HEK293 (cell line): Measurements from ENCODE around the gene HRH2.
"Not testable (repeated sequence)": the region's sequence is repeated elsewhere in the genome, so short reads cannot be mapped to it uniquely, and the experiment has no call there.

Experiments
- CTCF ChIP-seq: fragments of 450-650 bp; formaldehyde crosslinking; IDR thresholded peaks from 2 replicates; pipeline ENCODE4 v1.5.1; 2016; ENCODE audit warnings: missing biosample characterization, missing genetic modification characterization
- IKZF3 ChIP-seq: fragments of 450-650 bp; IDR thresholded peaks from 2 replicates; pipeline ENCODE4 v1.5.0; 2018; ENCODE audit warnings: missing biosample characterization, mild to moderate bottlenecking, missing genetic modification characterization, moderate library complexity
- KLF9 ChIP-seq: fragments of 450-650 bp; formaldehyde crosslinking; IDR thresholded peaks from 2 replicates; pipeline ENCODE4 v1.5.1; 2016; ENCODE audit warnings: missing biosample characterization, missing genetic modification characterization, low read depth
- MEIS1 ChIP-seq: sonication (generic); formaldehyde crosslinking; IDR thresholded peaks from 2 replicates; pipeline ENCODE4 v1.8.1; 2022; ENCODE audit warnings: missing genetic modification reagents, mild to moderate bottlenecking, borderline replicate concordance
- PATZ1 ChIP-seq: fragments of 450-650 bp; formaldehyde crosslinking; IDR thresholded peaks from 2 replicates; pipeline ENCODE4 v1.5.1; 2016; ENCODE audit warnings: missing biosample characterization, missing genetic modification characterization
- PBX3 ChIP-seq: sonication (generic); formaldehyde crosslinking; IDR thresholded peaks from 2 replicates; pipeline ENCODE4 v1.8.1; 2022; ENCODE audit warnings: mild to moderate bottlenecking, moderate library complexity, missing genetic modification reagents
- PRDM6 ChIP-seq: fragments of 450-650 bp; formaldehyde crosslinking; IDR thresholded peaks from 2 replicates; pipeline ENCODE4 v1.5.1; 2017; ENCODE audit warnings: missing biosample characterization, missing genetic modification characterization
- TCF7L2 ChIP-seq: IDR thresholded peaks from 2 replicates; pipeline ENCODE4 v1.6.1; 2011; ENCODE audit warnings: low read depth, mild to moderate bottlenecking, inconsistent platforms, low read length, moderate library complexity, borderline replicate concordance
- ZBTB6 ChIP-seq: fragments of 450-650 bp; formaldehyde crosslinking; IDR thresholded peaks from 2 replicates; pipeline ENCODE4 v1.5.1; 2017; ENCODE audit warnings: missing biosample characterization, missing genetic modification characterization
- ZBTB7A ChIP-seq: fragments of 450-650 bp; formaldehyde crosslinking; IDR thresholded peaks from 2 replicates; pipeline ENCODE4 v1.5.1; 2016; ENCODE audit warnings: low read depth, missing biosample characterization, missing genetic modification characterization
- ZNF146 ChIP-seq: fragments of 450-650 bp; formaldehyde crosslinking; IDR thresholded peaks from 2 replicates; pipeline ENCODE4 v1.5.1; 2016; ENCODE audit warnings: missing biosample characterization, missing genetic modification characterization
- ZNF398 ChIP-seq: fragments of 450-650 bp; formaldehyde crosslinking; IDR thresholded peaks from 2 replicates; pipeline ENCODE4 v1.5.1; 2017; ENCODE audit warnings: missing biosample characterization, missing genetic modification characterization
- ZNF449 ChIP-seq: fragments of 450-650 bp; formaldehyde crosslinking; IDR thresholded peaks from 2 replicates; pipeline ENCODE4 v1.5.1; 2017; ENCODE audit warnings: missing biosample characterization, mild to moderate bottlenecking, missing genetic modification characterization, moderate library complexity

GRCh38 chr5:175759991-175760390, 102.1 kb downstream of the HRH2 start:
- not testable (repeated sequence) for TF ChIP-seq ZNF398 (tag by site-specific recombination); CTCF (tag by site-specific recombination); MEIS1; KLF9 (tag by site-specific recombination); ZBTB6 (tag by site-specific recombination); ZNF449 (tag by site-specific recombination); PATZ1; ZNF146 (tag by site-specific recombination); PBX3 (CRISPR knock-in tag); IKZF3 (tag by site-specific recombination); ZBTB7A (tag by site-specific recombination); TCF7L2; PRDM6 (tag by site-specific recombination)
